HepG2 (cell line): Measurements from ENCODE around the gene CES2. TPM values are rescaled to one million over a fixed set of nuclear protein-coding genes. Genes with fewer than 3 reads are reported as not detected.
A peak's percentile ranks its signal among the peaks of the same experiment; 100 is the strongest.

ENCODE experiments used
- ATAC-seq: fragments of 200-7000 bp; cut with Tn5 transposase; 3 replicates; pipeline ENCODE4 v1.9.1; 2020; ENCODE audit warnings: mild to moderate bottlenecking, moderate library complexity
- BruUV-seq: library from RNA; stranded (reverse); fragments of 400-500 nt; replicated peaks from 2 replicates; lab custom pipeline; 2021; lab: Mats Ljungman, UMichigan
- CTCF ChIA-PET: fragments of 300-600 bp; formaldehyde crosslinking; extraction: SDS; loops from one replicate; lab custom pipeline; 2021; ENCODE audit warnings: low total read pairs, inconsistent platforms, low intra/inter-chr PET ratio; lab: Yijun Ruan, JAX
- POLR2A ChIA-PET: fragments of 350-600 bp; sonication (Branson Sonifier 250); formaldehyde crosslinking; loops from one replicate; lab custom pipeline; 2020; ENCODE audit warnings: antibody characterized with exemption, inconsistent platforms; lab: Yijun Ruan, JAX
- DNase-seq: peaks from one replicate; pipeline ENCODE4 v3.0.0-alpha.2; 2015; ENCODE audit warnings: low spot score
- FAIRE-seq: peaks from 3 replicates; lab custom pipeline; 2011; peaks lifted over from hg19 to GRCh38; lab: Jason Lieb, UNC
- H2AFZ ChIP-seq: one replicate; pipeline ENCODE4 v1.6.1; 2011; ENCODE audit warnings: low read length, inconsistent platforms
- H3K27ac ChIP-seq: fragments of 300-600 bp; 3 replicates; pipeline ENCODE4 v1.8.0; 2011; ENCODE audit warnings: mixed run types, mild to moderate bottlenecking, mixed read lengths, low read length, inconsistent platforms; ENCODE audit not compliant: insufficient read depth; ENCODE audit errors: extremely low read length
- H3K27me3 ChIP-seq, 2 experiments: fragments of 200-600 bp in 1 of 2; 2 replicates in 1 of 2; 3 replicates in 1 of 2; pipeline versions ENCODE4 v1.6.0 to v1.8.0; 2011; ENCODE audit warnings: low read length in 2 of 2, mild to moderate bottlenecking in 2 of 2, moderate library complexity in 2 of 2, inconsistent platforms in 1 of 2; ENCODE audit not compliant: insufficient read depth in 2 of 2, control insufficient read depth in 1 of 2
- H3K36me3 ChIP-seq, 2 experiments: fragments of 200-600 bp in 1 of 2; replicated peaks in 1 of 2; 2 replicates in 1 of 2; 3 replicates in 1 of 2; pipeline versions ENCODE4 v1.5.1 to v1.8.0; 2011; ENCODE audit warnings: low read length in 2 of 2, inconsistent platforms in 1 of 2; ENCODE audit not compliant: insufficient read depth in 2 of 2, control insufficient read depth in 1 of 2
- H3K4me1 ChIP-seq: 2 replicates; pipeline ENCODE4 v1.5.1; 2012; ENCODE audit warnings: low read length, inconsistent platforms; ENCODE audit not compliant: insufficient read depth
- H3K4me2 ChIP-seq: 2 replicates; pipeline ENCODE4 v1.6.0; 2011; ENCODE audit warnings: low read depth, low read length, inconsistent platforms
- H3K4me3 ChIP-seq, 3 experiments: fragments of 200-600 bp in 1 of 3; sonication (generic), shearing (Covaris generic) in 1 of 3; replicated peaks in 1 of 3; 2 replicates each; pipeline ENCODE4 v1.5.1; 2011 to 2016; ENCODE audit warnings: low read length in 3 of 3, inconsistent platforms in 2 of 3, low read depth in 2 of 3, mild to moderate bottlenecking in 2 of 3, control low read depth in 1 of 3, mixed read lengths in 1 of 3; ENCODE audit not compliant: insufficient read depth in 1 of 3
- H3K79me2 ChIP-seq: one replicate; pipeline ENCODE4 v1.6.1; 2011; ENCODE audit warnings: low read length, inconsistent platforms; ENCODE audit not compliant: insufficient read depth
- H3K9ac ChIP-seq: 2 replicates; pipeline ENCODE4 v1.6.0; 2011; ENCODE audit warnings: mild to moderate bottlenecking, low read depth, low read length, inconsistent platforms; ENCODE audit not compliant: insufficient read depth
- H3K9me3 ChIP-seq: 2 replicates; pipeline ENCODE4 v1.5.1; 2012; ENCODE audit warnings: mild to moderate bottlenecking, low read length
- H4K20me1 ChIP-seq: 2 replicates; pipeline ENCODE4 v1.6.0; 2011; ENCODE audit warnings: inconsistent platforms, mild to moderate bottlenecking, low read length, moderate library complexity; ENCODE audit not compliant: insufficient read depth
- ATF1 ChIP-seq: IDR thresholded peaks from 2 replicates; pipeline ENCODE4 v1.6.1; 2016; ENCODE audit warnings: mild to moderate bottlenecking, control low read depth
- HNRNPL ChIP-seq: fragments of 200-400 bp; formaldehyde crosslinking; IDR thresholded peaks from 2 replicates; pipeline ENCODE4 v1.6.1; 2017; ENCODE audit warnings: mild to moderate bottlenecking, low read depth, low read length
- HOXA7 ChIP-seq: sonication (generic); formaldehyde crosslinking; IDR thresholded peaks from 2 replicates; pipeline ENCODE4 v1.8.1; 2022; ENCODE audit warnings: mild to moderate bottlenecking, missing genetic modification reagents, moderate library complexity
- HOXA9 ChIP-seq: sonication (generic); formaldehyde crosslinking; IDR thresholded peaks from 2 replicates; pipeline ENCODE4 v1.8.1; 2022; ENCODE audit warnings: missing genetic modification reagents, mild to moderate bottlenecking, moderate library complexity, borderline replicate concordance
- MTF1 ChIP-seq: sonication (generic); formaldehyde crosslinking; IDR thresholded peaks from 2 replicates; pipeline ENCODE4 v1.5.0; 2020; ENCODE audit warnings: missing genetic modification reagents
- NCOA1 ChIP-seq: sonication (generic); formaldehyde crosslinking; IDR thresholded peaks from 2 replicates; pipeline ENCODE4 v1.9.0; 2021; ENCODE audit warnings: missing genetic modification reagents
- RNF2 ChIP-seq: fragments of 450-650 bp; conservative IDR thresholded peaks from 2 replicates; pipeline ENCODE4 v1.6.1; 2016; ENCODE audit warnings: low read depth
- TAF1 ChIP-seq: sonication (generic); formaldehyde crosslinking; IDR thresholded peaks from 2 replicates; pipeline ENCODE4 v1.4.0; 2020; ENCODE audit warnings: missing genetic modification reagents
- TEAD3 ChIP-seq: optimal IDR thresholded peaks from 2 replicates; pipeline ENCODE3; 2016; ENCODE audit warnings: borderline replicate concordance
- ZBTB38 ChIP-seq: sonication (generic); formaldehyde crosslinking; IDR thresholded peaks from 2 replicates; pipeline ENCODE4 v1.5.1; 2020; ENCODE audit warnings: mild to moderate bottlenecking, missing genetic modification reagents
- ZBTB43 ChIP-seq: sonication (generic); formaldehyde crosslinking; conservative IDR thresholded peaks from 2 replicates; pipeline ENCODE4 v1.4.0; 2020; ENCODE audit warnings: missing genetic modification reagents
- ZFP36 ChIP-seq: fragments of 150-350 bp; IDR thresholded peaks from 2 replicates; pipeline ENCODE4 v1.6.1; 2018; ENCODE audit warnings: borderline replicate concordance, low read length, low read depth; ENCODE audit not compliant: partially characterized antibody
- ZNF282 ChIP-seq: fragments of 450-650 bp; IDR thresholded peaks from 2 replicates; pipeline ENCODE4 v1.6.1; 2018; ENCODE audit not compliant: partially characterized antibody
- ZNF768 ChIP-seq: sonication (generic); formaldehyde crosslinking; IDR thresholded peaks from 2 replicates; pipeline ENCODE4 v1.4.0; 2020; ENCODE audit warnings: missing genetic modification reagents
- ZNF879 ChIP-seq: sonication (generic); formaldehyde crosslinking; IDR thresholded peaks from 2 replicates; pipeline ENCODE4 v1.8.1; 2023; ENCODE audit warnings: missing genetic modification reagents
- ZSCAN12 ChIP-seq: sonication (generic); formaldehyde crosslinking; IDR thresholded peaks from 2 replicates; pipeline ENCODE4 v1.9.0; 2021; ENCODE audit warnings: mild to moderate bottlenecking, missing genetic modification reagents
- WGBS: methylation state at CpG from one replicate; pipeline ENCODE4 v1.1.6; 2017; ENCODE audit warnings: low lambda C conversion rate; 5-methylcytosine and 5-hydroxymethylcytosine counted together
- in situ Hi-C: cut with HindIII; loops from 2 replicates; pipeline ENCODE4 v1.10.0; 2017; ENCODE audit warnings: low pct_unique_long_range_greater_than_20kb; ENCODE audit not compliant: extremely low pct_ligation_motif_present
- intact Hi-C: fragments of 100-400 bp; cut with micrococcal nuclease; formaldehyde crosslinking; loops from one replicate; pipeline ENCODE4 v1.10.0; 2022; ENCODE audit not compliant: unreplicated experiment
- polyA plus RNA-seq, 8 experiments: library from polyadenylated mRNA; depleted of rRNA in 3 of 8; stranded (reverse) in 7 of 8; unstranded in 1 of 8; fragments of >200 nt; fragmentation: Illumina TruSeq in 4 of 8; extraction: Trizol in 4 of 8; gene quantifications; 2 replicates each; pipeline versions ENCODE4 v1.2.1 to v1.2.3, GENCODE V29; 2011 to 2016; ENCODE audit warnings: low read depth in 4 of 8, missing spikeins in 1 of 8, mixed read lengths in 1 of 8; ENCODE audit not compliant: insufficient read depth in 1 of 8
- total RNA-seq, 5 experiments: library from RNA; depleted of rRNA; stranded (reverse); fragments of >200 nt; fragmentation: Illumina TruSeq; extraction: Trizol; gene quantifications; 2 replicates each; pipeline ENCODE4 v1.2.3, GENCODE V29; 2016; ENCODE audit warnings: low read depth in 1 of 5
- TF ChIP-seq, protein P1 (sequence below): IDR thresholded peaks from 2 replicates; pipeline ENCODE4 v1.6.1; 2016; ENCODE audit warnings: missing compliant biosample characterization, missing genetic modification reagents, borderline replicate concordance
- TF ChIP-seq, protein P2 (sequence below): sonication (generic); formaldehyde crosslinking; IDR thresholded peaks from 2 replicates; pipeline ENCODE4 v1.8.1; 2023; ENCODE audit warnings: mild to moderate bottlenecking, moderate library complexity, missing genetic modification reagents
- TF ChIP-seq, protein P3 (sequence below): sonication (generic); formaldehyde crosslinking; IDR thresholded peaks from 2 replicates; pipeline ENCODE4 v1.4.0; 2020; ENCODE audit warnings: missing genetic modification reagents; ENCODE audit errors: not compliant biosample characterization
- TF ChIP-seq, protein P4 (sequence below): IDR thresholded peaks from 2 replicates; pipeline ENCODE4 v1.6.1; 2016; ENCODE audit warnings: mild to moderate bottlenecking, missing biosample characterization, missing genetic modification reagents

CES2 gene
- total and polyA plus RNA-seq, 2 of the 13 experiments (the other 11 are each of a cell fraction or from before 2014, with no cell fraction given): 50.6 to 63.8 TPM

- in situ Hi-C loops: no loop called here
- peak; percentile 76 for FAIRE-seq
- no peak for TF ChIP-seq ATF1 (CRISPR knock-in tag)
- TF ChIP-seq ZFP36: no peak
- TF ChIP-seq NCOA1 (CRISPR knock-in tag): 0 out of 2 replicates have a peak, but pooled peaks have one; percentile 86
- peak; percentile 97 for TF ChIP-seq TAF1
- peak; percentile 79; the same call in 1 of the 2 replicates for TF ChIP-seq ZBTB43 (CRISPR knock-in tag)
- no peak for TF ChIP-seq ZNF282
- peak; percentile 59; the same call in 1 of the 2 replicates for TF ChIP-seq HOXA9 (CRISPR knock-in tag)
- TF ChIP-seq, protein P1, sequence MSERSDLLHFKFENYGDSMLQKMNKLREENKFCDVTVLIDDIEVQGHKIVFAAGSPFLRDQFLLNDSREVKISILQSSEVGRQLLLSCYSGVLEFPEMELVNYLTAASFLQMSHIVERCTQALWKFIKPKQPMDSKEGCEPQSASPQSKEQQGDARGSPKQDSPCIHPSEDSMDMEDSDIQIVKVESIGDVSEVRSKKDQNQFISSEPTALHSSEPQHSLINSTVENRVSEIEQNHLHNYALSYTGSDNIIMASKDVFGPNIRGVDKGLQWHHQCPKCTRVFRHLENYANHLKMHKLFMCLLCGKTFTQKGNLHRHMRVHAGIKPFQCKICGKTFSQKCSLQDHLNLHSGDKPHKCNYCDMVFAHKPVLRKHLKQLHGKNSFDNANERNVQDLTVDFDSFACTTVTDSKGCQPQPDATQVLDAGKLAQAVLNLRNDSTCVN (CRISPR knock-in tag): peak; percentile 52
- TF ChIP-seq HNRNPL: 0 out of 2 replicates have a peak, but pooled peaks have one; percentile 29
- TF ChIP-seq TEAD3: peak; percentile 72
- TF ChIP-seq ZSCAN12: peak; percentile 81; the same call in 1 of the 2 replicates
- peak; percentile 84 for TF ChIP-seq RNF2
- TF ChIP-seq, protein P2, sequence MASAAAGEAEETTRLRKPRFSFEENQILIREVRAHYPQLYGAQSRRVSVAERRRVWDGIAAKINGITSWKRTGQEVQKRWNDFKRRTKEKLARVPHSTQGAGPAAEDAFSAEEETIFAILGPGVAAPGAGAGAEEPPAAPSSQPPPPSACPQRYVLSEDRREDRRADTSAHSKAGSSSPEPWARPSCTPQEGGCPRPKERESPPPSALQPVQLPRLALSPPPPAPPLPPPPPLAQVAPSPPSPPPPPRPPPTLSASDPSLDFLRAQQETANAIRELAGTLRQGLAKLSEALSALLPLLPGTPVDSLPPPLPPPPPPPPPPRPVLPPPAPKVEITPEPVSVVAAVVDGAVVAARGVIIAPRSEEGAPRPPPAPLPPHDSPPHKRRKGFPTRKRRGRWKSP (CRISPR knock-in tag): peak; percentile 92
- TF ChIP-seq, protein P3, sequence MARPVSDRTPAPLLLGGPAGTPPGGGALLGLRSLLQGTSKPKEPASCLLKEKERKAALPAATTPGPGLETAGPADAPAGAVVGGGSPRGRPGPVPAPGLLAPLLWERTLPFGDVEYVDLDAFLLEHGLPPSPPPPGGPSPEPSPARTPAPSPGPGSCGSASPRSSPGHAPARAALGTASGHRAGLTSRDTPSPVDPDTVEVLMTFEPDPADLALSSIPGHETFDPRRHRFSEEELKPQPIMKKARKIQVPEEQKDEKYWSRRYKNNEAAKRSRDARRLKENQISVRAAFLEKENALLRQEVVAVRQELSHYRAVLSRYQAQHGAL (CRISPR knock-in tag): peak; percentile 66
- TF ChIP-seq ZNF768 (CRISPR knock-in tag): peak; percentile 78
- peak; percentile 77 for TF ChIP-seq ZBTB38 (CRISPR knock-in tag)
- TF ChIP-seq ZNF879 (CRISPR knock-in tag): no peak
- no peak for TF ChIP-seq HOXA7 (CRISPR knock-in tag)
- peak; percentile 86; the same call in 1 of the 2 replicates for TF ChIP-seq MTF1 (CRISPR knock-in tag)
- TF ChIP-seq, protein P4, sequence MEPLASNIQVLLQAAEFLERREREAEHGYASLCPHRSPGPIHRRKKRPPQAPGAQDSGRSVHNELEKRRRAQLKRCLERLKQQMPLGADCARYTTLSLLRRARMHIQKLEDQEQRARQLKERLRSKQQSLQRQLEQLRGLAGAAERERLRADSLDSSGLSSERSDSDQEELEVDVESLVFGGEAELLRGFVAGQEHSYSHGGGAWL (CRISPR knock-in tag): peak; percentile 84
Observed at GRCh38 chr16:66934138-66934838, 1.0 kb upstream of the CES2 start, which contains the start of gene CIAO2B. Gene CIAO2B, minus strand, starts transcription at chr16:66934402. Its CDS starts 38 bp downstream, at chr16:66934364.

More at GRCh38 chr16:66934138-66934838, 1.0 kb upstream of the CES2 start, which contains the start of gene CIAO2B:
- POLR2A ChIA-PET: interaction anchor here (0.7 to 2.4 kb wide), 11 partner anchors 8 to 133 kb away, joined by 3 to 20 read pairs (median 3); partner anchors contain the start of genes CDH16 and PDP2
- Histone ChIP-seq H2AFZ (no peak within 1 kb of the TSS), H3K9ac (peak within 1 kb of the TSS; percentile 90), H3K27ac (peak within 1 kb of the TSS; percentile 81), H3K4me1 (peaks cover 65% of the 10 kb centered on the region), H3K4me3 (peak within 1 kb of the TSS; percentile 81 to 89 (median 88)), H3K4me2 (peak within 1 kb of the TSS; percentile 89), H3K27me3 (no peaks in the 10 kb centered on the region; a peak in 1 of 5 replicates), H3K79me2 (peaks cover 33% of the 10 kb centered on the region), H4K20me1 (no peaks in the 10 kb centered on the region; the same call in 1 of the 2 replicates), H3K9me3 (no peaks in the 10 kb centered on the region), H3K36me3 (peaks cover 6 to 18% of the 10 kb centered on the region in 2 experiments; a peak in 4 of 5 replicates)
- peak; percentile 77 for DNase-seq
- ATAC-seq: peak; percentile 69
- CTCF ChIA-PET: no interaction called here
- 0% methylated on average over 24 of the region's 76 CpGs for WGBS
- intact Hi-C loops: loop anchor here (1.0 kb wide), 1 partner anchor 177 kb away; no protein-coding TSS in a partner anchor
- no TSS peak for BruUV-seq
